PC-9 (cell line): Measurements from ENCODE around the gene CHST3.

Experiments used
- CTCF ChIP-seq: fragments of 200-600 bp; sonication (generic); conservative IDR thresholded peaks from 2 replicates; pipeline ENCODE4 v1.6.1; 2017; ENCODE audit warnings: mixed run types, antibody characterized with exemption, mild to moderate bottlenecking, moderate library complexity
- EZH2 ChIP-seq: fragments of 200-600 bp; sonication (generic); IDR thresholded peaks from 2 replicates; pipeline ENCODE4 v1.8.0; 2017; ENCODE audit warnings: antibody characterized with exemption, low read depth

DNA sequence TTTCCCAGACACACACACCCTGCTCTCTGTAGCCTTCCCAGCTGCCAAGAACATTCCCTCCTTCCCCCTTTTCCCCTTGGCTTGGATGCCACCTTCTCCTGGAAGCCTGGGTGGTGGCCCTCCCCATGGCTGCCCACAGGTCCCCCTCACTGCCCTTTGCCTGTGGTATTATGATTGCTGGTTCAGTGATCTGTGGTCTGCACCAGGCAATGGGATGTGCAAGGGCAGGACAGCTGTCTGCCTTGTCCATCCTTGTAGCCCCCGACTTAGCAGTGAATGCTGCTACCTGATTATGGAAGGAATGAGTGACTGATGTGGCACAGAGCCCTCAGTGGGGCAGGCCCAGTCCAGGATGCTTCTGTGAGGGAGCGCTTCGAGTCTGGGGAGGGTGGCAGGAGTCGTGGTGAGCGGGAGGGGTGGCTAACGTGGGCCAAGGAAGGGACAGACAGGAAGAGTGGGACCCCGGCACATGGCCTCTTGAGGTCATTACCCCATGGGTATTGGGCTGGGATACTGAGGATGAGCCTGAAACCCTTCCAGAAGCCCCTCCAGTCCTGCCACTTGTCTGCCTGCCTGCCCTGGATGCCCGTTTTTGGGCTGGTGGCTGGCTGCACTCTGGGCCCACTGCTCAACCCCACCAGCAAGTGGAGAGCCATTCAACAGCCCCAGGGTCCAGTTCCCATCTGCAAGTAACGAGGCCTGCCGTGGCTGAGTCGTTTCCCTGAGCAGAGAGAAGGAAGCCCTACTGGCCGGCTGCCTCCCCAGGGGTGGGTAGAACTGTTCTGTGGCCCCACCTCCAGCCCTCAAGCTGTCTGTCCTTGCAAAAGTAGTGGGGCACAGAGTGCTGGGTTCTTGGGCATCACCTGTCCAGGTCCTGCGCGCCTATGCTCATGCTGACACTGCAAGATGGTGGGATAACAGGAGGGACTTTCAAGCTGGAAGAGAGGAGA lies 8.8 kb downstream of the CHST3 start:
- TF ChIP-seq CTCF: no peak
- TF ChIP-seq EZH2: no peak
